Lung (tissue), 12 donors: Measurements from ENCODE around the gene JKAMP. TPM values are rescaled to one million over a fixed set of nuclear protein-coding genes. Genes with fewer than 3 reads are reported as not detected.

Experiments
- ATAC-seq: fragments of 200-7000 bp; cut with Tn5 transposase; one replicate; pipeline ENCODE4 v1.9.1; 2020; ENCODE audit warnings: moderate number of reproducible peaks; ENCODE audit not compliant: insufficient read depth, low FRiP score
- DNase-seq, 3 donors: peaks; one replicate each; pipeline ENCODE4 v3.0.0-alpha.2; 2013 to 2017
- H3K27ac ChIP-seq, 2 donors: one replicate each; pipeline ENCODE4 v1.5.1; 2013; ENCODE audit warnings: mild to moderate bottlenecking in 2 of 2, moderate library complexity in 2 of 2, control low read depth in 1 of 2, inconsistent platforms in 1 of 2, low read depth in 1 of 2, low read length in 1 of 2
- H3K27me3 ChIP-seq, 3 donors: one replicate each; pipeline ENCODE4 v1.5.1; 2013; ENCODE audit warnings: low read length in 2 of 3; ENCODE audit not compliant: control insufficient read depth in 3 of 3, insufficient read depth in 3 of 3
- H3K36me3 ChIP-seq, 4 donors: one replicate each; pipeline ENCODE4 v1.5.1; 2013; ENCODE audit warnings: low read length in 4 of 4, mild to moderate bottlenecking in 1 of 4, moderate library complexity in 1 of 4; ENCODE audit not compliant: control insufficient read depth in 4 of 4, insufficient read depth in 4 of 4
- H3K4me1 ChIP-seq, 5 donors: one replicate each; pipeline ENCODE4 v1.5.1; 2013; ENCODE audit warnings: low read length in 5 of 5, mild to moderate bottlenecking in 2 of 5, moderate library complexity in 1 of 5; ENCODE audit not compliant: control insufficient read depth in 5 of 5, insufficient read depth in 5 of 5
- H3K4me3 ChIP-seq: one replicate; pipeline ENCODE4 v1.5.1; 2013; ENCODE audit warnings: mild to moderate bottlenecking, control low read depth, moderate library complexity
- H3K9ac ChIP-seq, 2 donors: one replicate each; pipeline ENCODE4 v1.5.1; 2013; ENCODE audit warnings: low read length in 2 of 2, control low read depth in 1 of 2; ENCODE audit not compliant: insufficient read depth in 1 of 2
- H3K9me3 ChIP-seq, 4 donors: one replicate each; pipeline ENCODE4 v1.5.1; 2013; ENCODE audit warnings: low read length in 3 of 4, mild to moderate bottlenecking in 1 of 4, moderate library complexity in 1 of 4; ENCODE audit not compliant: control insufficient read depth in 4 of 4, insufficient read depth in 3 of 4
- WGBS, 2 donors: extraction: QIAGEN DNeasy Blood & Tissue Kit; methylation state at CpG; one replicate each; pipeline ENCODE4 v1.1.7; 2013; 5-methylcytosine and 5-hydroxymethylcytosine counted together
- polyA plus RNA-seq, 2 donors: library from polyadenylated mRNA; stranded (reverse); fragments of 200-250 nt; gene quantifications; one replicate each; pipeline ENCODE4 v1.2.1, GENCODE V29; 2013
- total RNA-seq, 2 donors: library from RNA; depleted of rRNA in 1 of 2; stranded (reverse); fragments of >200 nt in 1 of 2; gene quantifications; one replicate each; pipeline ENCODE4 v1.2.1, GENCODE V29; 2014 to 2021
- TF ChIP-seq, protein P1 (sequence below): IDR thresholded peaks from 2 replicates; pipeline ENCODE4 v1.5.1; 2012; ENCODE audit warnings: mild to moderate bottlenecking; ENCODE audit errors: control extremely low read depth, extremely low read depth
- donor health status: control.
- donor health status: control.
- donor health status: Bipolar disorder and iron deficiency.
- donor health status: healthy.
- donor health status: DM: yes; HTN: yes; CAD: no.

The JKAMP gene
- total and polyA plus RNA-seq, 4 donors: 21.8 to 111 (median 38.7) TPM

DNA sequence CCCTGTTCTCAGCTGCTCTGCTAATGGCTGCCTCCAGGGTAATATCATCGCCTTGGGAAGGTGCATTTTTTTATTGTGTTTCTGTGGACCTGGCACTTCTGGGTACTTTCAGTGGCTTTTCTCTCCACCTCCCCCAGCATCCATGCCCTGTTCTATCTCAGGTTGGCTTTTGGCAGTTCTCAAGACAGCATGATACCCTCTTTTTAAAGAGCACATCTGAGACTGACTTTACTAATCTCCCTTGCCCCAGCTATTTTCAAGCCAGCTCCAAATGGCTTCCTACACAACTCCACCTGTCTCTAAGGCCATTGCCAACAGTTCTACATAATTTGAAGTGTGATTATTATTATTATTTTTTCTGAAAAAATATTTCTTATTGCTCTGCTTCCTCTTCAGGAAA is 53.2 kb downstream of the JKAMP start:
- no peak overlapping the region for H3K9ac ChIP-seq
- no peak overlapping the region for H3K4me3 ChIP-seq
- no peak overlapping the region for H3K27ac ChIP-seq
- no peak for DNase-seq
- peaks cover 0 to 2% (median 0%) of the 10 kb centered on the region in 4 donors for H3K9me3 ChIP-seq
- no peak for ATAC-seq
- H3K4me1 ChIP-seq: no peaks in the 10 kb centered on the region
- WGBS, 2 donors: 92 to 94% methylated on average over 1 of the region's 1 CpG
- no peaks in the 10 kb centered on the region for H3K36me3 ChIP-seq
- TF ChIP-seq, protein P1, sequence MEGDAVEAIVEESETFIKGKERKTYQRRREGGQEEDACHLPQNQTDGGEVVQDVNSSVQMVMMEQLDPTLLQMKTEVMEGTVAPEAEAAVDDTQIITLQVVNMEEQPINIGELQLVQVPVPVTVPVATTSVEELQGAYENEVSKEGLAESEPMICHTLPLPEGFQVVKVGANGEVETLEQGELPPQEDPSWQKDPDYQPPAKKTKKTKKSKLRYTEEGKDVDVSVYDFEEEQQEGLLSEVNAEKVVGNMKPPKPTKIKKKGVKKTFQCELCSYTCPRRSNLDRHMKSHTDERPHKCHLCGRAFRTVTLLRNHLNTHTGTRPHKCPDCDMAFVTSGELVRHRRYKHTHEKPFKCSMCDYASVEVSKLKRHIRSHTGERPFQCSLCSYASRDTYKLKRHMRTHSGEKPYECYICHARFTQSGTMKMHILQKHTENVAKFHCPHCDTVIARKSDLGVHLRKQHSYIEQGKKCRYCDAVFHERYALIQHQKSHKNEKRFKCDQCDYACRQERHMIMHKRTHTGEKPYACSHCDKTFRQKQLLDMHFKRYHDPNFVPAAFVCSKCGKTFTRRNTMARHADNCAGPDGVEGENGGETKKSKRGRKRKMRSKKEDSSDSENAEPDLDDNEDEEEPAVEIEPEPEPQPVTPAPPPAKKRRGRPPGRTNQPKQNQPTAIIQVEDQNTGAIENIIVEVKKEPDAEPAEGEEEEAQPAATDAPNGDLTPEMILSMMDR: no peak
- no peaks in the 10 kb centered on the region for H3K27me3 ChIP-seq

DNA sequence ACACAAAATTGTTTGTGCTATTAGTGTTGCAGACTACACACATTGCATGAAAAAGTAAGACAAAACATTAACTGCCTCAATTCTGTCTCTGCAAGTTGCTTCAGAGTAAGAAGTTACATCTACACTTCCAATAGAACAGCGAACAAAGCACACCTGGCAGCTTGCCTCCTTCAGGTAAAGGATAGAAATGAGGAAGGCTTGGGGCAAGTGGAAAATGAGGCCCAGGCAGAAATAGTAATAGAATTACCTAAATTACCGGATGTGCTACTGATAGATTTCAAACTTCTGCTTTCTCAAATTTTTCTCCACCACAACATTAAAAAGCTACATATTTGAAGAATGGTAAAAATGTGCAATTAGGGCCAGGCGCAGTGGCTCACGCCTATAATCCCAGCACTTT is 54.6 kb downstream of the JKAMP start:
- Histone ChIP-seq H3K9me3 (peaks cover 0 to 2% (median 0%) of the 10 kb centered on the region in 4 donors), H3K9ac (no peak overlapping the region), H3K27me3 (no peaks in the 10 kb centered on the region), H3K27ac (no peak overlapping the region), H3K36me3 (no peaks in the 10 kb centered on the region), H3K4me1 (no peaks in the 10 kb centered on the region), H3K4me3 (no peak overlapping the region)
- 67 to 77% methylated on average over 4 of the region's 4 CpGs for WGBS, 2 donors
- no peak for ATAC-seq
- TF ChIP-seq, protein P1: no peak
- no peak for DNase-seq

DNA sequence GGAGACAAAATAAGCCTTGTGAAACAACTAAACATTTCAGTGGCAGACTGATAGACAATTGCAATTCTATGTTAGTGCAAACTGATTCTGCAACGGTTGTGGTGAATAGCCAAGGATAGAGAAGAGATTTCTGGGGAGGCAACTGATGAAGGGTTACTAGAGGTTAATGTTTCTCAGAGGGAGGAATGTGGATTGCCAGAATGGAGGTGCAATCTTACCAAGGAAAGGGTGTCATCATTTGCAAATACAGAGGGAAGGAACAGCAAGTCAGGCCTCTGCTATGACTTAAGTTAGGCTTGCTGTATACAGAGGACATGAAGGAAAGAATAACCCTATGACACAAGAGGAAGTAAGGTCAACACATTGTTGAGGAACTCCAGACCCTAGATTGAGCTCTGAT is 56.5 kb downstream of the JKAMP start:
- H3K9me3 ChIP-seq: no peaks in the 10 kb centered on the region
- H3K27me3 ChIP-seq: no peaks in the 10 kb centered on the region
- H3K27ac ChIP-seq: no peak overlapping the region
- no peak for ATAC-seq
- H3K36me3 ChIP-seq: no peaks in the 10 kb centered on the region
- TF ChIP-seq, protein P1: no peak
- H3K9ac ChIP-seq: no peak overlapping the region
- H3K4me1 ChIP-seq: no peaks in the 10 kb centered on the region
- WGBS, 2 donors: 31 to 35% methylated on average over 1 of the region's 1 CpG
- no peak overlapping the region for H3K4me3 ChIP-seq
- DNase-seq: no peak

DNA sequence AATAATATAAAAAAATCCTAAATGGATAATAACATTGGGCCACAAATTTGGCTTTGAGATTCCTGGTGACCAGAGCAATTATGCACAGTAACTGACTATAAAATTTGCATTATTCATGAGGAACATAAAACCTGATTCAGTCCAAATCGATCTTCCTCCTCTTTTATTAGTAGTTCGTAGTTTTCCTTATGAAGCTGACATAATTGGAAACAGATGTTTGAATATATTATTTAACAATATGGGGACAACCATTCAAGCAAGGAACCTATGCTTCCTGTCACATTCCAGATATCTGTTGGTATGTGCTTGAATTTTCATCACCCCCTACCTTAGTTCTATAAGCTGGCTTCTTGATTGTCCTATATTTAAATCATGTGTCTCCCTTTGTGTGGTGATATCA is 57.4 kb downstream of the JKAMP start:
- Histone ChIP-seq H3K9ac (no peak overlapping the region), H3K27me3 (no peaks in the 10 kb centered on the region), H3K36me3 (no peaks in the 10 kb centered on the region), H3K4me1 (no peaks in the 10 kb centered on the region), H3K27ac (no peak overlapping the region), H3K4me3 (no peak overlapping the region), H3K9me3 (no peaks in the 10 kb centered on the region)
- 89 to 94% methylated on average over 2 of the region's 2 CpGs for WGBS, 2 donors
- no peak for DNase-seq
- TF ChIP-seq, protein P1: no peak
- ATAC-seq: no peak
